Transverse colon (tissue), 4 donors: ENCODE data around the gene CENPK. TPM values are rescaled to one million over a fixed set of nuclear protein-coding genes. Genes with fewer than 3 reads are reported as not detected.

Experiments
- DNase-seq: peaks from one replicate; pipeline ENCODE4 v3.0.0-alpha.2; 2019
- H3K27ac ChIP-seq, 4 donors: fragments of 200-600 bp; sonication (generic); 2 replicates each; pipeline ENCODE4 v1.5.1; 2016 to 2018; ENCODE audit warnings: inconsistent platforms in 4 of 4
- H3K27me3 ChIP-seq: fragments of 200-600 bp; sonication (generic); 2 replicates; pipeline ENCODE4 v1.5.1; 2017; ENCODE audit warnings: inconsistent platforms
- H3K36me3 ChIP-seq, 4 donors: fragments of 200-600 bp; sonication (generic); 2 replicates each; pipeline ENCODE4 v1.5.1; 2017 to 2019; ENCODE audit warnings: inconsistent platforms in 4 of 4
- H3K4me1 ChIP-seq, 4 donors: fragments of 200-600 bp; sonication (generic); 2 replicates each; pipeline ENCODE4 v1.5.1; 2017 to 2020; ENCODE audit warnings: inconsistent platforms in 4 of 4
- H3K4me3 ChIP-seq, 4 donors: fragments of 200-600 bp; sonication (generic); 1 replicate in 1 of 4; 2 replicates in 3 of 4; pipeline versions ENCODE4 v1.5.1 to v1.6.1; 2017 to 2019; ENCODE audit warnings: inconsistent platforms in 4 of 4
- H3K9me3 ChIP-seq, 2 donors: fragments of 200-600 bp; sonication (generic); 2 replicates each; pipeline ENCODE4 v1.5.1; 2017 to 2019; ENCODE audit warnings: inconsistent platforms in 2 of 2
- EP300 ChIP-seq: sonication (generic); formaldehyde crosslinking; IDR thresholded peaks from one replicate; pipeline ENCODE4 v1.6.1; 2017; ENCODE audit warnings: antibody characterized with exemption, low read depth
- POLR2A ChIP-seq: fragments of 450-650 bp; IDR thresholded peaks from one replicate; pipeline ENCODE4 v1.6.1; 2016; ENCODE audit warnings: antibody characterized with exemption, mild to moderate bottlenecking, moderate library complexity
- POLR2AphosphoS5 ChIP-seq, 3 donors: sonication (generic); formaldehyde crosslinking; IDR thresholded peaks; one replicate each; pipeline ENCODE4 v1.6.1; 2016; ENCODE audit warnings: antibody characterized with exemption in 3 of 3
- WGBS, 2 donors: methylation state at CpG; one replicate each; pipeline ENCODE4 v1.1.5; 2018; ENCODE audit warnings: low coverage in 1 of 2; 5-methylcytosine and 5-hydroxymethylcytosine counted together
- in situ Hi-C, 4 donors: fragments of 200-750 bp; cut with MboI; loops; one replicate each; pipeline versions ENCODE4 v1.15.0 to v1.15.1; 2017; ENCODE audit warnings: low sequenced_read_pairs in 3 of 4, low pct_ligation_motif_present in 1 of 4, low pct_unique_long_range_greater_than_20kb in 1 of 4
- intact Hi-C: fragments of 100-400 bp; cut with DNase I; formaldehyde crosslinking; loops from one replicate; pipeline ENCODE4 v1.15.1; 2023; ENCODE audit warnings: low total_unique reads
- total RNA-seq, 4 donors: library from RNA; depleted of rRNA; stranded (reverse); fragments of >200 nt; gene quantifications; one replicate each; pipeline ENCODE4 v1.1.0, GENCODE V29; 2016
- TF ChIP-seq, protein P1 (sequence below), 5 experiments: fragments of 200-600 bp in 3 of 5; fragments of 450-650 bp in 2 of 5; sonication (generic) in 3 of 5; IDR thresholded peaks; 1 replicate in 2 of 5; 2 replicates in 3 of 5; pipeline ENCODE4 v1.5.1; 2016 to 2017; ENCODE audit warnings: antibody characterized with exemption in 5 of 5, inconsistent platforms in 3 of 5, mild to moderate bottlenecking in 2 of 5, moderate library complexity in 1 of 5

Gene CENPK
- total RNA-seq, 4 donors from 2014 or later, result 2.0 to 7.6 (median 5.2) TPM; not detected in 1

DNA sequence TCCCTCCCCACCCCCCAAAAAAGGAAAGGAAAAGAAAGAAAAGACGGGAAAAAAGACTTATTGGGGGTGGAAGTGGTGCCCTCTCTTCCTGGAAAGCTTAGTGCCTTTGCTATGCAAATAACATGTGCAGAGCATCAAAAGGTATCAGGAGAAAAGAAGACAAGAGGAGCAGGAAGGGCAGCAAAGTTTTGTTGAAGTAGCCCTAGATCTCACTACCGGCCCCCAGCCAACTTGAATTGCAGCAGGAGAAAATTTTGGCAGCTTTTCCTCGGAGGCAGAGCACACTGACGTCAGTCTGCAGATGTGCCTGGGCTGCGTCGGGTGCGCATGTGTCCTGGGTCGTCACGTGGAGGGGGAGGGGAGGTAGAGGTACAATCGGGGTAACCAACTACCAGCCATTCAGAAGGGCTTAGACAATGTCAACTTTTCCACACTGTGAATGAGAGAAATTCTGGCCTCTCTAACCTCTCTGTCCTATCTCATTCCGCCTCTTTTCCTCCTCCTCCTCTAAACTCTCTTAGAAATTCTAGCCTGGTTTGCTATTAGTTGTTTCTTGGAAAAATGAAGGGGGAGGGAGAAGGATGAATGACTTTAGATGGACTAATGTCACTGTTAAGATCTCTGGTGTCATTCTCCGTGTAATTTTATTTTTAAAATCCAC, 81.2 kb downstream of the CENPK start, which contains the start of gene ADAMTS6:
Gene ADAMTS6 (minus strand): TSS at position 286 of the 661 bp plus-strand sequence. CDS start 8,247 bp downstream, outside the sequence.
- peaks cover 0 to 29% (median 12%) of the 10 kb centered on the region in 4 donors for H3K4me1 ChIP-seq
- intact Hi-C loops, result no loop called here
- DNase-seq, result peak; percentile 85
- no peaks in the 10 kb centered on the region for H3K36me3 ChIP-seq
- in situ Hi-C loops, result loop anchor here (5.0 to 25.0 kb wide), 6 partner anchors 369 to 844 kb away; no protein-coding TSS in a partner anchor
- no peaks in the 10 kb centered on the region for H3K9me3 ChIP-seq
- no peaks in the 10 kb centered on the region for H3K27me3 ChIP-seq
- TF ChIP-seq POLR2AphosphoS5 (IDR thresholded peaks at IDR 0.05), result peak; percentile 61 to 88 (median 73)
- peak; percentile 54 for TF ChIP-seq EP300
- TF ChIP-seq POLR2A, result no peak
- TF ChIP-seq, protein P1, sequence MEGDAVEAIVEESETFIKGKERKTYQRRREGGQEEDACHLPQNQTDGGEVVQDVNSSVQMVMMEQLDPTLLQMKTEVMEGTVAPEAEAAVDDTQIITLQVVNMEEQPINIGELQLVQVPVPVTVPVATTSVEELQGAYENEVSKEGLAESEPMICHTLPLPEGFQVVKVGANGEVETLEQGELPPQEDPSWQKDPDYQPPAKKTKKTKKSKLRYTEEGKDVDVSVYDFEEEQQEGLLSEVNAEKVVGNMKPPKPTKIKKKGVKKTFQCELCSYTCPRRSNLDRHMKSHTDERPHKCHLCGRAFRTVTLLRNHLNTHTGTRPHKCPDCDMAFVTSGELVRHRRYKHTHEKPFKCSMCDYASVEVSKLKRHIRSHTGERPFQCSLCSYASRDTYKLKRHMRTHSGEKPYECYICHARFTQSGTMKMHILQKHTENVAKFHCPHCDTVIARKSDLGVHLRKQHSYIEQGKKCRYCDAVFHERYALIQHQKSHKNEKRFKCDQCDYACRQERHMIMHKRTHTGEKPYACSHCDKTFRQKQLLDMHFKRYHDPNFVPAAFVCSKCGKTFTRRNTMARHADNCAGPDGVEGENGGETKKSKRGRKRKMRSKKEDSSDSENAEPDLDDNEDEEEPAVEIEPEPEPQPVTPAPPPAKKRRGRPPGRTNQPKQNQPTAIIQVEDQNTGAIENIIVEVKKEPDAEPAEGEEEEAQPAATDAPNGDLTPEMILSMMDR (IDR thresholded peaks at IDR 0.05), result no peak
- 0% methylated on average over 8 to 12 of the region's 12 CpGs for WGBS, 2 donors
- peak within 1 kb of the TSS; percentile 35 to 57 (median 44) for H3K4me3 ChIP-seq
- peak within 1 kb of the TSS; percentile 79 to 90 (median 86) for H3K27ac ChIP-seq

DNA sequence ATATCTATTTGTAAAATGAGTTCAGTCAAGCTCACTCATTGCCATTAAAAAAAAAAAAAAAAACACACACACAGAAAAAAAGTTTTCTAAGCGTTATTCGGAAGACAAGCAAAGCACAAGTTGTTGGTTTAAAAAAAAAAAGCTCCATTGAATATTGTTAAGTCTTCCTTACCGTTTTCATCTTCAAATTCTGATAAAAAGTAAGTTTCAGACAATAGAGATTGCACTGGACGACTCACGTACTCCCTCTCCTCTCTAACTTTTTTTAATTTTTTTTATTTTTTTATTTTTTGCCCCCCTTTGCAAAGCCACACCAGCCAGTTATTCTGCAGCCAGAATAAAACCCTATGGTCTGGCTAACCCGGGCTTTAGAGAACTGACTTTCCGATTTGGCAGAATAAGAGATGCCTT, 81.8 kb downstream of the CENPK start:
- Histone ChIP-seq H3K4me1 (peaks cover 0 to 29% (median 12%) of the 10 kb centered on the region in 4 donors), H3K9me3 (no peaks in the 10 kb centered on the region), H3K36me3 (no peaks in the 10 kb centered on the region), H3K4me3 (peak overlapping the region; percentile 25 to 57 (median 44)), H3K27ac (peak overlapping the region; percentile 79 to 90 (median 86)), H3K27me3 (no peaks in the 10 kb centered on the region)
- WGBS, 2 donors, result 1 to 2% methylated on average over 6 to 7 of the region's 7 CpGs
- TF ChIP-seq EP300, result no peak
- TF ChIP-seq, protein P1 (IDR thresholded peaks at IDR 0.05), result no peak
- TF ChIP-seq POLR2A, result no peak
- no peak for TF ChIP-seq POLR2AphosphoS5 (IDR thresholded peaks at IDR 0.05)
- in situ Hi-C loops, result loop anchor here (5.0 to 25.0 kb wide), 6 partner anchors 369 to 844 kb away; no protein-coding TSS in a partner anchor
- no peak for DNase-seq
- intact Hi-C loops, result no loop called here

DNA sequence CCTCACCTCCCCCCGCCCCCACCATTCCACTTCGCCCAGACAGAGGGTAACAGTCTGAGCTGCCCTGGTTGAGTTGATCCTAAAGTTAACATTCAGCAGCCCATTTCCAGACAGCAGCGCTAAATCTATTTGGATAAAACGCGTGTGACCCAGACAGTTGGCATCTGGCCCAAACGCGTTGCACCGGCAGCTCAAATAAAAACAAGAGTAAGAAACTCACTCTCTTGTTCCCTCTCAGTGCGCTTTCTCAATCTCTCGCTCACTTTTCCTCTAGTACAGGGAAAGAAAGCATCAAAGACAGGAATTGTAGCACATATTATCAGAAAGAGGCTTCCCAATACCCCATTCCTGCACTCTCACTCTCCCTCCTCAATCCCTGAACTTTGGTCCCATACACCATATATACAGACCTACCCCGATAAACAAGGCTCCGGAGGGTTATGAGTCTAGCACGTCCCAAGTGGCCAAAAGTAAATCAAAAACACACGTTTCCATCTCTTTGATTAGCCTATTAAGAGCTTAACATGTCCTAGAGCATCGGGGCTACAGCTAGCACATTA, 82.6 kb downstream of the CENPK start:
- Histone ChIP-seq H3K27ac (peak overlapping the region; percentile 79 to 90 (median 86)), H3K4me1 (peaks cover 0 to 29% (median 12%) of the 10 kb centered on the region in 4 donors), H3K27me3 (no peaks in the 10 kb centered on the region), H3K4me3 (peak overlapping the region; percentile 7 to 57 (median 44)), H3K36me3 (no peaks in the 10 kb centered on the region), H3K9me3 (no peaks in the 10 kb centered on the region)
- intact Hi-C loops, result no loop called here
- in situ Hi-C loops, result loop anchor here (5.0 to 25.0 kb wide), 6 partner anchors 368 to 843 kb away; no protein-coding TSS in a partner anchor
- 1% methylated on average over 10 to 15 of the region's 15 CpGs for WGBS, 2 donors
- TF ChIP-seq POLR2AphosphoS5 (IDR thresholded peaks at IDR 0.05) (peak; percentile 26 to 54 (median 48)), EP300 (no peak)
- peak; percentile 76 for DNase-seq

DNA sequence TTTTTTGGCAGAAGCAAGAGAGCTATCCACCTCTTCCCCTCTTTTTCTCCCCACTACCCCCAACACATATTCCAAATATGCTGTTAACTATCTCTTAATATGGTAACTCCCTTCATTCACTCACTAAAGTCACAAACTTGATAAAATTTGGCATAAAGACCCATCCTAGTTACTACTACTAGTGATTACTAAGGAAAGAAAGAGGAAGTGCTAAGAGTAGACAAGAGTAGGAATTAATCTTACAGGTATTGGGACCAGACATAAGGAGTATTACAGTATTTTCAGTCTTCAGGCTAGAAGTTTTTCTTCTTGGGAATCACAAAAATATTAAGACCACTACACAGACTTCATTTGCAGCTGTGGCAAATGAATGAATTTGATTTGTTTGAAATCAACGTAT, 83.4 kb downstream of the CENPK start:
- Histone ChIP-seq H3K27me3 (no peaks in the 10 kb centered on the region), H3K4me1 (peaks cover 0 to 29% (median 12%) of the 10 kb centered on the region in 4 donors), H3K4me3 (no peak overlapping the region), H3K27ac (peak overlapping the region; percentile 79 to 90 (median 86)), H3K36me3 (no peaks in the 10 kb centered on the region), H3K9me3 (no peaks in the 10 kb centered on the region)
- intact Hi-C loops, result no loop called here
- in situ Hi-C loops, result loop anchor here (10.0 to 25.0 kb wide), 6 partner anchors 367 to 842 kb away; no protein-coding TSS in a partner anchor
- DNase-seq, result no peak
- TF ChIP-seq EP300 (no peak), POLR2A (no peak), POLR2AphosphoS5 (IDR thresholded peaks at IDR 0.05) (no peak)
- TF ChIP-seq, protein P1 (IDR thresholded peaks at IDR 0.05), result no peak
- WGBS, 2 donors, result 50 to 70% methylated on average over 1 of the region's 1 CpG
